Measurements from ENCODE around the gene REG4.
"Not testable (repeated sequence)": the region's sequence is repeated elsewhere in the genome, so short reads cannot be mapped to it uniquely, and the experiment has no call there.

REG4 gene

DNA sequence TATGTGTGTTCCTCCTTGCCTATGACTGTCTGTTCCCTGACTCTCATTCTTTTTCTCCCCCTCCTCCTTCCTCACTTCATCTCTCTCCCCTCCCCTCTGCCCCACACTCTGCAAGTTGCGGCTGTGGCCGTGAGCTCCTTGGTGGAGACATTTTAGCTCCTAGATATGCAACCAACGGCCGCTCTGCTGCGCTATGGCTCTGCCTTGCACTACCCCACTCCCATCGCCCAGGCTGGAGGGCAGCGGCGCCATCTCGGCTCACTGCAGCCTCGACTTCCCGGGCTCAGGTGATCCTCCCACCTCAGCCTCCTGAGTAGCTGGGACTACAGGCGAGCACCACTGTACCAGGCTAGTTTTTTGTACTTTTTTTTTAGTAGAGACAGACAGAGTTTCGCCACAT, 5.5 kb downstream of the REG4 start:
- DNase-seq, result no peak

- no peak for DNase-seq
Measured at GRCh38 chr1:119805247-119805646, 6.0 kb downstream of the REG4 start.

GRCh38 chr1:119799599-119800177, 11.6 kb downstream of the REG4 start:
- peak; percentile 32 for DNase-seq

DNA sequence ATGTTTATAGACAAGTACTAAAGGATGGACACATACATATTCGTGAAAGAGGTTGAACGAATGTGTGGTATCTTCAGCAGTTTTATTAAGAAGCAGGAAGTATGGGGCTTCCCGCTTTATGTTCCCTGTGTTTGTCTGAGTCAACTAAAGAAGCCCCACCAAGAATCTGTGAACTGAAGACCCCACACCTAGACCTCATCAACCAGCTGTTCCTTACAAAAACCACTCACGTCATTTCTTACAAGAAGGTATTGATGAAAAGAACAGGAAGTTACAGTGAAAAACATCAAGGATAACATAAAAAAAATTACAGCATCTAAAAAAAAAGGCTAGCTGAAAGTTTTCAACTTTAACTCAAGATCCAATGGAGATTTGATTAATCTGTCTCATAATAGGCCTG, 12.3 kb downstream of the REG4 start:
- DNase-seq, result no peak

DNA sequence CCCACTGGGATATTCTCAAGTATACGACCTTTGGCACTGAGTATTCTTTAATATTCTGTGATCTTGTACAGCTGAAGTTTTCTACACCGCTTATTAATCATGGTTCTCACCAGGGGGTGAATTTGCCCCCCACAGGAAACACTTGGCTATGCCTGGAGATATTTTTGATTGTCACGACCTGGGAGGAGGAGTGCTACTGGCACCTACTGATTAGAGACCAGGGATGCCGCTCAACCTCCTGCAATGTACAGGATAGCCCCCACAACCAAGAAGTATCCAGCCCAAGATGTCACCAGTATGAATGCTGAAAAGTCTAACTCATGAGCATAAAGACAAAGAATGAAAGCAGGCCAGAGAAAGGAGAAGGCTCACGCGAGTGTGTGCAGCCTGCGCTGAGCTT, 13.7 kb downstream of the REG4 start:
- DNase-seq, result no peak

- no peak for DNase-seq
Measured at GRCh38 chr1:119797162-119797561, 14.1 kb downstream of the REG4 start.

GRCh38 chr1:119795261-119796200, 15.7 kb downstream of the REG4 start:
- no peak for DNase-seq

- no peak for DNase-seq
Measured at GRCh38 chr1:119794876-119795240, 16.4 kb downstream of the REG4 start.

GRCh38 chr1:119794230-119794875, 16.9 kb downstream of the REG4 start:
- DNase-seq, result no peak

DNA sequence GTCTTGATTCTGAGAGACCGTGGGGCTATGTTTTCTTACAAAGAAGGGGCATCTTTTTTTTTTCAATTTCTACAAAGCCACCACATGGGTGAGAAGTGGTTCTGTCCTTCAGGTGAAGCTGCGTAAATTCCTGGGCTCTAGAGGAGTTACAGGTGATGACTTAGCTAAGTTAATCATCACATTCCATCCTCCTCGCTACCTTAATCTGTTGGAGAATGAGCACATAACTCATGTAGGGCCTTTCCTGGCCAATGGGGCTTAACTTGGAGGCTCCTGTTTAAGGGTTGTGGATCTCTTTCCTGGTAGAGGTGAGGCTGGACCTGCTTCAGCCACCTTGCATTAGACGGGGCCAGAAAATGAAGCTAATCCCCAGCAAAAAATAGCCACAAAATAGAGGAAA, 19.9 kb downstream of the REG4 start:
- no peak for DNase-seq

GRCh38 chr1:119790451-119791198, 20.6 kb downstream of the REG4 start:
- no peak for DNase-seq

- no peak for DNase-seq
Measured at GRCh38 chr1:119787776-119788175, 23.5 kb downstream of the REG4 start.

GRCh38 chr1:119786473-119787050, 24.7 kb downstream of the REG4 start:
- DNase-seq, result not testable (repeated sequence)

DNA sequence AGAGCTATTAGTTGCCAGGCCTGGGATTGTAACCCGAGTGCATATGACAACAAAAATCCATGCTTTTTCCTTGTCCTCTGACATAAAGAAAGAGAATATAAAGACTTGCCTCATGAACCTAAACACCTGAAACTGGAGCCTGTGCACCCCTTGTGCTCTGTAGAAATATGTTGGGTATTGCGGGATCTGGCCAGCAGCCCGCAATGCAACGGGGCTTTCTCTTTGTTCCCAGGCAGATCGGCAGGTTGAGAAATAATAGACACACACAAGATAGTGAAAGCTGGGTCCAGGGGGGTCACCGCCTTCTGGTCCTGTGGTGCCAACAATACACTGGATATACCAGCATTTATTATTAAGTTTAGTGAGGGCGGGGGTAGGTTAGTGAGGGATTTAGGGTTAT, 25.2 kb downstream of the REG4 start:
- DNase-seq, result not testable (repeated sequence)

DNA sequence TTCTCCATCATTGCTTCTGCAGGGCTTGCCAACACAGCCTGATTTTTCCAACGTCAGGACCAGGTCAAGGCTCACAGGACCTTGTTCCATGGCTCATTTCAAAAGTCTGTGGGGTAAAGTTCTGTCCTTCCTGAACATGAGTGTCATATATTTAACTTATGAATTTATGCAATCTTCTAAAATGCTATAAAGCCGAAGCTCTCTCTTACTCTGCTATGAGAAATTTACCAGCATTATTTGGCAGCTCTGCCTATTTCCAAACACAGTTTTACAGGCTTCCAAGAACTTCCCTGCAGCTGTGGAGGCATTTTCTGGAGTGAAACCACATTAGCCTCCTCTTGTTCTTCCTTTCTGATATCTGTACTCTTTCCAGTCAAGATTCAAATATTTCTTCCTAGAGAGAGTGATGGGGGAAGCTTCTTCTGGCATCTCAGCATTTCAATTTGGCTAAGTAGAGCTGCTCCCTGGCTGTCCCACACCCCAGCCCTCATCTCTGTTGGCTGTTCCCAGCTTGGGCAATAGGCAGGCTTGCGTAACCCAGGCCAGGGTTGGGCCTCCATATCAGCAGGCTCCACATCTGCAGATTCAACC, 27.0 kb downstream of the REG4 start:
- DNase-seq, result no peak

DNA sequence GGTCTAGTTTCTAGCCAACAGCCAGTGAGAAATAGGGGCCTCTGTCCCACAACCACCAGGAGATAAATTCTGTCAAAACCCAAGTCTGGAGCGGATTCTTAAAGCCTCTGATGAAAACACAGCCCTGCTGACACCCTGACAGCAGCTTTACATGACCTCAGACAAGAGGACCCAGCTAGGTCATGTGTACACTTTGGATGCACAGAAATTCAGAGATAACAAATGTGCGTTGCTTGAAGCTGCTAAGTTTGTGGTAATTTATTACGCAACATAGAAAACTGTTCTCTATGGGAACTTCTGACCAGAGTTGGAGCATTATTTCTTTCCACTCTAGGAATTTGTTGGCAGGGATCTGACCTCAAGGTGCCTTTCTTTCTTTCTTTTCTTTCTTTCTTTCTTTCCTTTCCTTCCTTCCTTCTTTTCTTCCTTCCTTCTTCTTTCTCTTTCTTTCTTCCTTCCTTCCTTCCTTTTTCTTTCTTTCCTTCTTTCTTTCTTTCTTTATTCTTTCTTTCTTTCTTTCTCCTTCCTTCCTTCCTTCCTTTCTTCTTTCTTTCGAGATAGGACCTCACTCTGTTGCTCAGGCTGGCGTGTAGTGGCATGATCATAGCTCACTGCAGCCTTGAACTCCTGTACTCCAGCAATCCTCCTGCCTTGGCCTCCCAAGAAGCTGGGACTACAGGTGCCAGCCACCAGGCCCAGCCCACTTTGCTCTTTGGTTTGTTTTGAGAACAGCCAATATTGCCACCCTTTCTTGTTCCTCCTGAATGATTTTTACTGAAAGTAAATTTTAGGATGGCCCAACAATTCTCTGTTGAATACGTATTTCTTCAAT, 27.7 kb downstream of the REG4 start:
- no peak for DNase-seq

DNA sequence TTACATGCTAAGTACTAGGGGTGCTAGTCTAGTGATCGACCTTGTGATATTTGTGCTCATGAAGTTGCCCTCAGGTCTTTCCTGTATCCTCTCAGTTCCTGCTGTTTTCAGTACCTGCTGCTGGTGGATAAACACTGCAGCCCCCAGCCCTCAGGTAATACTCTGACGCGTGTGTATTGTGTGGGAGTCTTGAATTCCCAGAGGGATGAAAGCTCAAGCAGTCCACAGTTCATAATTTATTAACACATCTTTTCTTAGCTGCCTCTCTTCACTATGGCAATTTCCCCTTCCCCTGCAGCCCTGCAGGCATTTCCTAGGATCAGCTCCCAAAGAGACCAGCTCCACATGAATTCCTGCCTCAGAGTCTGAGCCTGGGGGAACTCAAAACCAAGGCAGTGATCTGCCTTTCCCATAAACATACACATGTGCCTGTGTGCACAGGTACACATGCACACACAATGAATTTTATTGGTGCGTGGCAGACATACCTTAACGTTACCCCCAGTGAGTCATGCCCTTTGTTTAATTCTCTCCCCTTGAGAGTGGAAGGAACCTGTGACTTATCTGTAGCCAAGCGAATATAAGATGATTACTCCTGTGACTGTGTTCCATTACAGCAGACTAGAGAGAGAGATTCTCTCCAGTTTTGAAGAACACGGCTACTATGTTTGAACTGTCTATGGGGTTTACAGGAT, 28.5 kb downstream of the REG4 start:
- DNase-seq, result no peak

DNA sequence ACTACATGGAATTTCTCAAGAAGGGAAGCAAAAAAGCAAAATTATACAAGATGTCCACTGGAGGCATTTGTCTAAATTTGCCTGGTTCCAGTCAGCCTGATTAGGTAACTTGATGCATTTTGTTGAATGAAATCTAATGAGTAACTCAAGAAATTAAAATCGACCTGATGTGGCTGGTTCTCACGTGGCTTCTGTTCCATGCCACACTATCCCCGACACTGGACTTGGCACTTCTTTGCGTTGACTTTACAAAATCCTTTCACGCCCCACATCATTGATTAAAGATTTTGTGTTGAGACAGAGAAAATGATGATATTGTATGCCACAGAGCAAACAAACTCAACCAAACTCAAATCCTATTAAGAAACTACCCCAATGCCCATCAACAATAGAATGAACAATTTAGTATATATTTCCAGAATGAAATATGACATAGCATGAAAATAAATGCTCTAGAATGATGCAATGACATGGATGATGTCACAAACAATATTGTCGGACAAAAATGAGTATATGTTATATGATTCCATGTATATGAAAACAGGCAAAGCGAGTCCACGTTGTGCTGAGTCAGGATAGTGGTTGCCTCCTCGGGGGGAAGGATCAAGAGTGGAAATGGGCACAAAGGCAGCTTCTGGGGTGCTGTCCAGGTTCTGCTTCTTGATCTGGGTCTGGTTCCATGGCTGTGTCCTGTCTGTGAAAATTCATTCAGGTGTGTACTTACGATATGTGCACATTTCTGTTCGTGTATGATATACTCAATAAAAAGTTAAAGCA, 29.6 kb downstream of the REG4 start:
- no peak for DNase-seq

DNA sequence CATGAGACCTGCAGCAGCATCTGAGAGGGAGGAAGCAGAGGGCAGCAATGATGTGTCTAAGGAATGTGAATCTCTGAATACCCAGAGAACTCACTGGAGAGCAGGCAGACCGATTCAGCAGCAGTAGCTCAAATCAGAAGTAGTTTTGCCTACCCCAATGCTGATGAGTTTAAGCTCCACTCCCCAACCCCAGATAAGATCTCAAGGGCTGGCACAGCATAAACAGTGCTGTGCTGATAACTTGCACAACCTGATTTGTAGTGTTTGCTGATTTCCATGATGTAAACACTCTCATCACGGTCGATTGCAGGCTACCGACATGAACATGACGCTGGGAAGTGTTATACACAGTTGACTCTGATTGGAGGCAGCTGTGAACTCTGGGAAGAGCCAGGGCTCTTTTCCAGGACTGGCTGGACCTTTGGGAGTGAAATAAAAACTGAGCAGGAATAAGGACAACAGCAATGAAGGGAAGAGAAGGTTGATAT, 31.3 kb downstream of the REG4 start:
- DNase-seq, result no peak
